ENCODE results near the gene NEUROG1.

NEUROG1 gene

GRCh38 chr5:135514116-135514515 is 21.6 kb downstream of the NEUROG1 start:
- H2BK15ac ChIP-seq (ENCODE audit: low read depth, poor library complexity, severe bottlenecking): no peak overlapping the region
- H3K4me3 ChIP-seq (ENCODE audit: insufficient read depth in 1 of 2, low read depth in 1 of 2, low read length in 2 of 2): no peak overlapping the region
- peaks cover 21 to 40% of the 10 kb centered on the region in 2 experiments for H3K27me3 ChIP-seq (ENCODE audit: control insufficient read depth in 1 of 2, insufficient read depth in 1 of 2, low read length in 2 of 2)
- no peak overlapping the region for H3K27ac ChIP-seq (ENCODE audit: low read length, poor library complexity, severe bottlenecking)
- H3K4me2 ChIP-seq (ENCODE audit: low read length, poor library complexity, severe bottlenecking): no peak overlapping the region
- no peak overlapping the region for H3K9ac ChIP-seq (ENCODE audit: low read length)
- H3K23ac ChIP-seq (ENCODE audit: low read length in 2 of 2): no peak overlapping the region
- H3K14ac ChIP-seq (ENCODE audit: low read length in 2 of 2): no peak overlapping the region
- H4K91ac ChIP-seq (ENCODE audit: low read length): no peak overlapping the region
- no peak overlapping the region for H3K4ac ChIP-seq (ENCODE audit: low read depth in 1 of 2, low read length in 2 of 2)
- no peak overlapping the region for H3K18ac ChIP-seq (ENCODE audit: low read depth in 1 of 2, low read length in 2 of 2)
- no peak overlapping the region for H2BK12ac ChIP-seq (ENCODE audit: low read length in 2 of 2)
- no peaks in the 10 kb centered on the region for H3K36me3 ChIP-seq (ENCODE audit: control insufficient read depth in 1 of 2, insufficient read depth in 2 of 2, low read depth in 1 of 2, low read length in 2 of 2)
- no peaks in the 10 kb centered on the region for H3K4me1 ChIP-seq (ENCODE audit: control insufficient read depth, insufficient read depth, low read depth, low read length)
- H3K9me3 ChIP-seq (ENCODE audit: control insufficient read depth, low read length): no peaks in the 10 kb centered on the region
- no peak overlapping the region for H2BK5ac ChIP-seq (ENCODE audit: low read depth, low read length, poor library complexity, severe bottlenecking)
- H2AFZ ChIP-seq (ENCODE audit: low read depth, low read length): no peak overlapping the region
- H2BK120ac ChIP-seq (ENCODE audit: low read depth, low read length): no peak overlapping the region
- no peak for DNase-seq
- no peak overlapping the region for H4K8ac ChIP-seq (ENCODE audit: low read length)
- no peaks in the 10 kb centered on the region for H3K79me1 ChIP-seq (replicated peaks; ENCODE audit: low read length, poor library complexity, severe bottlenecking)
- H2AK5ac ChIP-seq (ENCODE audit: low read length, severe bottlenecking): no peak overlapping the region
- WGBS: 100% methylated on average over 3 of the region's 3 CpGs

- Histone ChIP-seq H3K4me1 (ENCODE audit: control insufficient read depth, insufficient read depth, low read depth, low read length) (peaks cover 2% of the 10 kb centered on the region), H3K14ac (ENCODE audit: low read length in 2 of 2) (no peak overlapping the region), H4K8ac (ENCODE audit: low read length) (no peak overlapping the region), H3K36me3 (ENCODE audit: control insufficient read depth in 1 of 2, insufficient read depth in 2 of 2, low read depth in 1 of 2, low read length in 2 of 2) (no peaks in the 10 kb centered on the region), H3K9ac (ENCODE audit: low read length) (no peak overlapping the region), H4K91ac (ENCODE audit: low read length) (no peak overlapping the region), H3K4ac (ENCODE audit: low read depth in 1 of 2, low read length in 2 of 2) (no peak overlapping the region), H2BK12ac (ENCODE audit: low read length in 2 of 2) (no peak overlapping the region), H2BK120ac (ENCODE audit: low read depth, low read length) (no peak overlapping the region), H2BK5ac (ENCODE audit: low read depth, low read length, poor library complexity, severe bottlenecking) (no peak overlapping the region), H2BK15ac (ENCODE audit: low read depth, poor library complexity, severe bottlenecking) (no peak overlapping the region), H3K27ac (ENCODE audit: low read length, poor library complexity, severe bottlenecking) (no peak overlapping the region), H3K4me2 (ENCODE audit: low read length, poor library complexity, severe bottlenecking) (no peak overlapping the region), H3K18ac (ENCODE audit: low read depth in 1 of 2, low read length in 2 of 2) (no peak overlapping the region), H2AFZ (ENCODE audit: low read depth, low read length) (no peak overlapping the region), H3K4me3 (ENCODE audit: insufficient read depth in 1 of 2, low read depth in 1 of 2, low read length in 2 of 2) (no peak overlapping the region), H3K23ac (ENCODE audit: low read length in 2 of 2) (no peak overlapping the region), H3K27me3 (ENCODE audit: control insufficient read depth in 1 of 2, insufficient read depth in 1 of 2, low read length in 2 of 2) (peaks cover 43 to 52% of the 10 kb centered on the region in 2 experiments), H2AK5ac (ENCODE audit: low read length, severe bottlenecking) (no peak overlapping the region), H3K9me3 (ENCODE audit: control insufficient read depth, low read length) (no peaks in the 10 kb centered on the region), H3K79me1 (replicated peaks; ENCODE audit: low read length, poor library complexity, severe bottlenecking) (no peaks in the 10 kb centered on the region)
- no CpG with 5 or more reads among the region's 1 CpG for WGBS
- no peak for DNase-seq
These were observed 23.8 kb downstream of the NEUROG1 start for GRCh38 chr5:135511761-135512575.

GRCh38 chr5:135509995-135510394 is 25.8 kb downstream of the NEUROG1 start:
- Histone ChIP-seq H3K4me2 (ENCODE audit: low read length, poor library complexity, severe bottlenecking) (no peak overlapping the region), H2AFZ (ENCODE audit: low read depth, low read length) (no peak overlapping the region), H2BK120ac (ENCODE audit: low read depth, low read length) (no peak overlapping the region), H3K14ac (ENCODE audit: low read length in 2 of 2) (no peak overlapping the region), H3K4me1 (ENCODE audit: control insufficient read depth, insufficient read depth, low read depth, low read length) (peaks cover 2% of the 10 kb centered on the region), H3K18ac (ENCODE audit: low read depth in 1 of 2, low read length in 2 of 2) (no peak overlapping the region), H3K4me3 (ENCODE audit: insufficient read depth in 1 of 2, low read depth in 1 of 2, low read length in 2 of 2) (no peak overlapping the region), H3K36me3 (ENCODE audit: control insufficient read depth in 1 of 2, insufficient read depth in 2 of 2, low read depth in 1 of 2, low read length in 2 of 2) (no peaks in the 10 kb centered on the region), H4K91ac (ENCODE audit: low read length) (no peak overlapping the region), H3K23ac (ENCODE audit: low read length in 2 of 2) (no peak overlapping the region), H3K4ac (ENCODE audit: low read depth in 1 of 2, low read length in 2 of 2) (no peak overlapping the region), H2BK5ac (ENCODE audit: low read depth, low read length, poor library complexity, severe bottlenecking) (no peak overlapping the region), H3K79me1 (replicated peaks; ENCODE audit: low read length, poor library complexity, severe bottlenecking) (no peaks in the 10 kb centered on the region), H2BK15ac (ENCODE audit: low read depth, poor library complexity, severe bottlenecking) (no peak overlapping the region), H3K9ac (ENCODE audit: low read length) (no peak overlapping the region), H4K8ac (ENCODE audit: low read length) (no peak overlapping the region), H3K27ac (ENCODE audit: low read length, poor library complexity, severe bottlenecking) (no peak overlapping the region), H2BK12ac (ENCODE audit: low read length in 2 of 2) (no peak overlapping the region), H2AK5ac (ENCODE audit: low read length, severe bottlenecking) (no peak overlapping the region), H3K9me3 (ENCODE audit: control insufficient read depth, low read length) (no peaks in the 10 kb centered on the region), H3K27me3 (ENCODE audit: control insufficient read depth in 1 of 2, insufficient read depth in 1 of 2, low read length in 2 of 2) (peaks cover 44 to 53% of the 10 kb centered on the region in 2 experiments)
- no peak for DNase-seq
- WGBS: 74% methylated on average over 5 of the region's 6 CpGs

GRCh38 chr5:135508496-135509005 is 27.2 kb downstream of the NEUROG1 start:
- 12% methylated on average over 16 of the region's 16 CpGs for WGBS

More at GRCh38 chr5:135508496-135509005, 27.2 kb downstream of the NEUROG1 start:
- H3K14ac ChIP-seq (ENCODE audit: low read length in 2 of 2): no peak overlapping the region
- H3K79me1 ChIP-seq (replicated peaks; ENCODE audit: low read length, poor library complexity, severe bottlenecking): no peaks in the 10 kb centered on the region
- H3K27ac ChIP-seq (ENCODE audit: low read length, poor library complexity, severe bottlenecking): no peak overlapping the region
- H3K4me1 ChIP-seq (ENCODE audit: control insufficient read depth, insufficient read depth, low read depth, low read length): peaks cover 2% of the 10 kb centered on the region
- no peak overlapping the region for H3K9ac ChIP-seq (ENCODE audit: low read length)
- H3K36me3 ChIP-seq (ENCODE audit: control insufficient read depth in 1 of 2, insufficient read depth in 2 of 2, low read depth in 1 of 2, low read length in 2 of 2): no peaks in the 10 kb centered on the region
- no peak overlapping the region for H2BK120ac ChIP-seq (ENCODE audit: low read depth, low read length)
- H3K4me3 ChIP-seq (ENCODE audit: insufficient read depth in 1 of 2, low read depth in 1 of 2, low read length in 2 of 2): peak overlapping the region in 1 of 2 experiments; percentile 42
- no peak overlapping the region for H3K4me2 ChIP-seq (ENCODE audit: low read length, poor library complexity, severe bottlenecking)
- H3K23ac ChIP-seq (ENCODE audit: low read length in 2 of 2): peak overlapping the region in 1 of 2 experiments; percentile 83
- H2BK15ac ChIP-seq (ENCODE audit: low read depth, poor library complexity, severe bottlenecking): no peak overlapping the region
- no peak overlapping the region for H2BK5ac ChIP-seq (ENCODE audit: low read depth, low read length, poor library complexity, severe bottlenecking)
- peaks cover 55 to 59% of the 10 kb centered on the region in 2 experiments for H3K27me3 ChIP-seq (ENCODE audit: control insufficient read depth in 1 of 2, insufficient read depth in 1 of 2, low read length in 2 of 2)
- no peak for DNase-seq
- no peak overlapping the region for H2AK5ac ChIP-seq (ENCODE audit: low read length, severe bottlenecking)
- H4K91ac ChIP-seq (ENCODE audit: low read length): no peak overlapping the region
- no peak overlapping the region for H3K18ac ChIP-seq (ENCODE audit: low read depth in 1 of 2, low read length in 2 of 2)
- no peak overlapping the region for H2BK12ac ChIP-seq (ENCODE audit: low read length in 2 of 2)
- no peak overlapping the region for H3K4ac ChIP-seq (ENCODE audit: low read depth in 1 of 2, low read length in 2 of 2)
- H2AFZ ChIP-seq (ENCODE audit: low read depth, low read length): no peak overlapping the region
- peaks cover 7% of the 10 kb centered on the region for H3K9me3 ChIP-seq (ENCODE audit: control insufficient read depth, low read length)
- H4K8ac ChIP-seq (ENCODE audit: low read length): no peak overlapping the region

All from mesenchymal stem cell (in vitro differentiated cells and primary cell).